ENCODE measurements around the gene BPHL. TPM values are rescaled to one million over a fixed set of nuclear protein-coding genes. Genes with fewer than 3 reads are reported as not detected.

The BPHL gene
- polyA plus RNA-seq, 1 donor (not counting 4 experiments of a cell fraction or from before 2014, with no cell fraction given): 21.9 TPM

GRCh38 chr6:3072798-3073197, 45.7 kb upstream of the BPHL start:
- Histone ChIP-seq H3K79me2 (ENCODE audit: control insufficient read depth, insufficient read depth, low read length) (peaks cover 76% of the 10 kb centered on the region), H3K27me3 (ENCODE audit: control insufficient read depth, extremely low read depth, insufficient read depth, low read length) (no peaks in the 10 kb centered on the region), H3K27ac (ENCODE audit: control insufficient read depth, insufficient read depth, low read length) (no peak overlapping the region), H2AFZ (ENCODE audit: control insufficient read depth, low read length) (no peak overlapping the region), H4K20me1 (ENCODE audit: control insufficient read depth, extremely low read depth, insufficient read depth, low read length) (no peaks in the 10 kb centered on the region), H3K4me1 (ENCODE audit: control insufficient read depth, extremely low read depth, insufficient read depth, low read length) (peaks cover 13% of the 10 kb centered on the region), H3K4me2 (ENCODE audit: control insufficient read depth, extremely low read depth, insufficient read depth, low read depth, low read length) (no peak overlapping the region), H3K9me3 (ENCODE audit: control insufficient read depth, low read depth, low read length) (no peaks in the 10 kb centered on the region), H3K36me3 (ENCODE audit: control insufficient read depth in 2 of 2, extremely low read depth in 1 of 2, insufficient read depth in 2 of 2, low read length in 2 of 2) (peaks cover 8 to 9% of the 10 kb centered on the region in 2 experiments), H3K9ac (ENCODE audit: control insufficient read depth, extremely low read depth, insufficient read depth, low read length) (no peak overlapping the region), H3K9me1 (ENCODE audit: control insufficient read depth, extremely low read depth, insufficient read depth, low read length) (peaks cover 6% of the 10 kb centered on the region), H3K4me3 (ENCODE audit: control insufficient read depth in 2 of 3, extremely low read depth in 1 of 3, insufficient read depth in 2 of 3, low read depth in 1 of 3, low read length in 3 of 3) (no peak overlapping the region)
- DNase-seq (ENCODE audit: low read depth, low spot score): no peak
- no peak for FAIRE-seq
- TF ChIP-seq EZH2 (IDR thresholded peaks at IDR 0.05; ENCODE audit: low read length): no peak
- TF ChIP-seq CTCF (optimal IDR thresholded peaks at IDR 0.05 in 1 of 3, IDR thresholded peaks at IDR 0.05 in 1 of 3, conservative IDR thresholded peaks at IDR 0.05 in 1 of 3; ENCODE audit: extremely low read depth in 1 of 3, insufficient read depth in 2 of 3, low read length in 3 of 3): no peak
- dilution Hi-C loops (cut with MboI; ENCODE audit: extremely low pct_ligation_motif_present, low sequenced_read_pairs): no loop called here

- H4K20me1 ChIP-seq (ENCODE audit: control insufficient read depth, extremely low read depth, insufficient read depth, low read length): no peaks in the 10 kb centered on the region
- peaks cover 76% of the 10 kb centered on the region for H3K79me2 ChIP-seq (ENCODE audit: control insufficient read depth, insufficient read depth, low read length)
- no peak for FAIRE-seq
- no peak for TF ChIP-seq CTCF (optimal IDR thresholded peaks at IDR 0.05 in 1 of 3, IDR thresholded peaks at IDR 0.05 in 1 of 3, conservative IDR thresholded peaks at IDR 0.05 in 1 of 3; ENCODE audit: extremely low read depth in 1 of 3, insufficient read depth in 2 of 3, low read length in 3 of 3)
- no peak for TF ChIP-seq EZH2 (IDR thresholded peaks at IDR 0.05; ENCODE audit: low read length)
- no peaks in the 10 kb centered on the region for H3K27me3 ChIP-seq (ENCODE audit: control insufficient read depth, extremely low read depth, insufficient read depth, low read length)
- dilution Hi-C loops (cut with MboI; ENCODE audit: extremely low pct_ligation_motif_present, low sequenced_read_pairs): no loop called here
- no peak overlapping the region for H2AFZ ChIP-seq (ENCODE audit: control insufficient read depth, low read length)
- no peak overlapping the region for H3K9ac ChIP-seq (ENCODE audit: control insufficient read depth, extremely low read depth, insufficient read depth, low read length)
- H3K36me3 ChIP-seq (ENCODE audit: control insufficient read depth in 2 of 2, extremely low read depth in 1 of 2, insufficient read depth in 2 of 2, low read length in 2 of 2): peaks cover 11 to 14% of the 10 kb centered on the region in 2 experiments
- no peaks in the 10 kb centered on the region for H3K9me3 ChIP-seq (ENCODE audit: control insufficient read depth, low read depth, low read length)
- DNase-seq (ENCODE audit: low read depth, low spot score): no peak
- H3K4me3 ChIP-seq (ENCODE audit: control insufficient read depth in 2 of 3, extremely low read depth in 1 of 3, insufficient read depth in 2 of 3, low read depth in 1 of 3, low read length in 3 of 3): no peak overlapping the region
- peaks cover 6% of the 10 kb centered on the region for H3K9me1 ChIP-seq (ENCODE audit: control insufficient read depth, extremely low read depth, insufficient read depth, low read length)
- H3K27ac ChIP-seq (ENCODE audit: control insufficient read depth, insufficient read depth, low read length): no peak overlapping the region
- no peak overlapping the region for H3K4me2 ChIP-seq (ENCODE audit: control insufficient read depth, extremely low read depth, insufficient read depth, low read depth, low read length)
- H3K4me1 ChIP-seq (ENCODE audit: control insufficient read depth, extremely low read depth, insufficient read depth, low read length): peaks cover 13% of the 10 kb centered on the region
Observed at GRCh38 chr6:3073382-3073781, 45.1 kb upstream of the BPHL start.
